ENCODE data around the gene CHCHD2.

DNA sequence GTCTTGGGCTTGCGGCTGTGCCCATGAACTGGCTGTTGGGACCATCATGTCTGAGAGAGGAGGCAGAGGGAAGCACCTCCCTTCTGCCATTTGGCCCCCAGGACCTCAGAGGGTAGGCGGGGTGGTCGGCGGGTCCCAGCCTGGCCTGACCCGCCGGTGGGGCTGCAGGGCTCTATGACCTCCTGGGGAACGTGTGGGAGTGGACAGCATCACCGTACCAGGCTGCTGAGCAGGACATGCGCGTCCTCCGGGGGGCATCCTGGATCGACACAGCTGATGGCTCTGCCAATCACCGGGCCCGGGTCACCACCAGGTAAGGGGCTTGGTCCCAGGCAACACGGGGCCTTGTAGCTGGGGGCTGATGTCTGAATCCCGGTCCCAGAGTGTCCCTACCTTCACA lies 28.1 kb downstream of the CHCHD2 start:
- TF ChIP-seq ARNTL (CRISPR knock-in tag; IDR thresholded peaks at IDR 0.05; ENCODE audit: borderline replicate concordance, low read depth) (no peak), ZNF8 (CRISPR knock-in tag; IDR thresholded peaks at IDR 0.05) (no peak), ESRRG (CRISPR knock-in tag; IDR thresholded peaks at IDR 0.05) (no peak)
- TF ChIP-seq, protein P1, sequence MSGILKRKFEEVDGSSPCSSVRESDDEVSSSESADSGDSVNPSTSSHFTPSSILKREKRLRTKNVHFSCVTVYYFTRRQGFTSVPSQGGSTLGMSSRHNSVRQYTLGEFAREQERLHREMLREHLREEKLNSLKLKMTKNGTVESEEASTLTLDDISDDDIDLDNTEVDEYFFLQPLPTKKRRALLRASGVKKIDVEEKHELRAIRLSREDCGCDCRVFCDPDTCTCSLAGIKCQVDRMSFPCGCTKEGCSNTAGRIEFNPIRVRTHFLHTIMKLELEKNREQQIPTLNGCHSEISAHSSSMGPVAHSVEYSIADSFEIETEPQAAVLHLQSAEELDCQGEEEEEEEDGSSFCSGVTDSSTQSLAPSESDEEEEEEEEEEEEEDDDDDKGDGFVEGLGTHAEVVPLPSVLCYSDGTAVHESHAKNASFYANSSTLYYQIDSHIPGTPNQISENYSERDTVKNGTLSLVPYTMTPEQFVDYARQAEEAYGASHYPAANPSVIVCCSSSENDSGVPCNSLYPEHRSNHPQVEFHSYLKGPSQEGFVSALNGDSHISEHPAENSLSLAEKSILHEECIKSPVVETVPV (CRISPR knock-in tag; IDR thresholded peaks at IDR 0.05), result no peak
- TF ChIP-seq, protein P2, sequence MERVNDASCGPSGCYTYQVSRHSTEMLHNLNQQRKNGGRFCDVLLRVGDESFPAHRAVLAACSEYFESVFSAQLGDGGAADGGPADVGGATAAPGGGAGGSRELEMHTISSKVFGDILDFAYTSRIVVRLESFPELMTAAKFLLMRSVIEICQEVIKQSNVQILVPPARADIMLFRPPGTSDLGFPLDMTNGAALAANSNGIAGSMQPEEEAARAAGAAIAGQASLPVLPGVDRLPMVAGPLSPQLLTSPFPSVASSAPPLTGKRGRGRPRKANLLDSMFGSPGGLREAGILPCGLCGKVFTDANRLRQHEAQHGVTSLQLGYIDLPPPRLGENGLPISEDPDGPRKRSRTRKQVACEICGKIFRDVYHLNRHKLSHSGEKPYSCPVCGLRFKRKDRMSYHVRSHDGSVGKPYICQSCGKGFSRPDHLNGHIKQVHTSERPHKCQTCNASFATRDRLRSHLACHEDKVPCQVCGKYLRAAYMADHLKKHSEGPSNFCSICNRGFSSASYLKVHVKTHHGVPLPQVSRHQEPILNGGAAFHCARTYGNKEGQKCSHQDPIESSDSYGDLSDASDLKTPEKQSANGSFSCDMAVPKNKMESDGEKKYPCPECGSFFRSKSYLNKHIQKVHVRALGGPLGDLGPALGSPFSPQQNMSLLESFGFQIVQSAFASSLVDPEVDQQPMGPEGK (CRISPR knock-in tag; IDR thresholded peaks at IDR 0.05; ENCODE audit: borderline replicate concordance), result no peak

All from SK-N-SH treated with all-trans-retinoic acid at 6 μM for 48 hours (cell line).